ENCODE results near the gene PTPN3.

PTPN3 gene

DNA sequence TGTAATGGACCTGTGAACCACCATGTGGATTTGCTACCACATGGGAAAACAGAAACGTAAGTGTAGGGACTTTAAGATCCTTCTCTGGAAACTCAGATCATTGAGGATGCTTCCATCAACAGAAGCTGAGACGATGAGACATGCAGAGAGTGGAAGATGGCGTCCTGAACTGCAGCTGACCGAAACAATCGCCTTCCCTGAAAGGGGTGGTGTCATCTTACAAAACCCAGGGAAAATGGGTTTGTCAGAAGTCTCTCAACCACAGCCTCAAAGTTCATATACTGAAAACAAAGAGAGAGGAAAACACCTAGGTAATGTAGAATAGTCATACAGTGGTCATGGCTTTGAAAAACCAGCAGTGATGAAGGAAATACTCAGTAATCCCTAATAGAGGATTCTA is 6.6 kb upstream of the PTPN3 start:
- no peak for DNase-seq

- no peak for DNase-seq
These were observed 2.4 kb upstream of the PTPN3 start for GRCh38 chr9:109500421-109500974.

- DNase-seq = no peak
These were observed 1.7 kb upstream of the PTPN3 start for GRCh38 chr9:109499631-109500410.

DNA sequence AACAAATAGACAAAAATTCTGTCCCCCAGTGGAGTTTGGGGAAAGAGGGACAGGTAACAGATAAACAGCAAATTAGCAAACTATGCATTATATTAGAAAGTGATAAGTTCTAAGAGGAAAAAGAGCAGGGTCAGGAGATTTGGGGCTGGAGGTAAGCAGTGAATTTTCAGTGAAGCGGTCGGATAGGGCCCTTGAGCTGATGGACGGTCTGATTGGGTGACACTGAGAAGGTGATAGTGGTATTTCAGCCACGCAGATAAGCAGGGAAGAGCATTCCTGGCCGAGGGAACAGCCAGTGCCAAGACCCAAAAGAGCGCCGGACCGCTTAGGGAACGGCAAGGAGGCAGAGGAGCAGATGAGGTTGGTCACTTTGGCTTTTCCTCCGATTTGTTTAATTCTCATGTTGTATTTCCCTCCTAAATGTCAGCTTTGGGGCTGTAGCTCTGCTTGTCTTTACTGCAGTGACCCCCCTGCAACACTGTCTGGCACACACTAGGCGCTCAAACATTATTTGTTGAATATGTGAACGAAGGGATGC is 1.1 kb upstream of the PTPN3 start:
- no peak for DNase-seq

- DNase-seq = no peak
These were observed 617 bp downstream of the PTPN3 start for GRCh38 chr9:109497226-109498153.

GRCh38 chr9:109496841-109497225 is 1.3 kb downstream of the PTPN3 start:
- no peak for DNase-seq

- DNase-seq = no peak
These were observed 1.9 kb downstream of the PTPN3 start for GRCh38 chr9:109496218-109496617.

DNA sequence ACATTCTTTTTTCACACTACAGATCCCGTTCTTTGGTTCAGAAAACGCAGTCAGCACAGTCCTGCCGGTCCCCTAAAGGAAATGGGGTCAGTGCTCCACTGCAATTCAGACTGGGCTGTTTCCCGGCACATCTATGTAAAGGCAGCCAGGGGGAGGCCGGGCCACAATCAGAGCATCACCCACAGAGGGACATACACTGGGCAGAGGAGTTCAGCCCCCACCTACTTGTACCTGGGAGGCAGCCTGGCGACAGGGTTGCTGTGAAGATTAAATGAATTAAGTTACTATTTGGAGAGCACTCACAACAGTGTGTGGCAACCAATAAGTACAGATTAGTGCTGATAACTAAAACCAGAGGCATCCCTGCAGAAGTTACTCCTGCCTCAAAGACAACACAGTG is 4.5 kb downstream of the PTPN3 start:
- DNase-seq = no peak

GRCh38 chr9:109491590-109491989 is 6.5 kb downstream of the PTPN3 start:
- no peak for DNase-seq

- no peak for DNase-seq
These were observed 9.2 kb downstream of the PTPN3 start for GRCh38 chr9:109488791-109489492.

- DNase-seq = no peak
These were observed 9.8 kb downstream of the PTPN3 start for GRCh38 chr9:109488351-109488750.

GRCh38 chr9:109487247-109487646 is 10.9 kb downstream of the PTPN3 start:
- DNase-seq = no peak

DNA sequence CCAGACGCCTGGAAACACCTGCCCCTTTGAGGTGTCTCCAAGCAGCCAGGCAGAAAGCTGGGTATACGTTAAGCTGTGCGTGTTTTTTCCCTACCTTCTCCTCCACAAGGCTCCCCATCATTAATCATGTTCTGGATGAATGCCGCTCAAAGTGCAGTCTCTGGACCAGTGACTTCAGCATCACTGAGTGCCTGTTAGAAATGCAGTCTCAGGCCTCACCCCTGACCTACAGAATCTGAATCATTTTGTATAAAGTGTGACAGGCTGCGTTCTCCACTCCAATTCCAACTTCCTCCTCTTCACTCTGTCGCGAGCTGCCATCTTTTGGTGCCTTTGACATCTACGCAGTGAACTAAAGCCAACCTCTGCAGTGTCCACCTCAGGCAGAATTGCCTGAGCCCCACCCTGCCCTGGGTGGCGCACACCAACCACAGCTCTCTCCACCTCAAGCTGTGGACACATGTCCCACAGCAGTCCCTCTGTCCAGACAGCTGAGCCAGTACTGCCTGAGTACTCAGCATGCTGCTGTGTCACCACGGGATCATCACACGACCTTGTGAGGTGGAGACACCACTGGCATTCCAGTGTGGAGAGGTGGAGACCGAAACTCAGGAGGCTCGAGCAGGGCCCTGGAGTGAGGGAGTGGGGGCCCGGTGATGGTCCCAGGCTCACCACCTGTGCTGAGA is 14.2 kb downstream of the PTPN3 start:
- DNase-seq = no peak

DNA sequence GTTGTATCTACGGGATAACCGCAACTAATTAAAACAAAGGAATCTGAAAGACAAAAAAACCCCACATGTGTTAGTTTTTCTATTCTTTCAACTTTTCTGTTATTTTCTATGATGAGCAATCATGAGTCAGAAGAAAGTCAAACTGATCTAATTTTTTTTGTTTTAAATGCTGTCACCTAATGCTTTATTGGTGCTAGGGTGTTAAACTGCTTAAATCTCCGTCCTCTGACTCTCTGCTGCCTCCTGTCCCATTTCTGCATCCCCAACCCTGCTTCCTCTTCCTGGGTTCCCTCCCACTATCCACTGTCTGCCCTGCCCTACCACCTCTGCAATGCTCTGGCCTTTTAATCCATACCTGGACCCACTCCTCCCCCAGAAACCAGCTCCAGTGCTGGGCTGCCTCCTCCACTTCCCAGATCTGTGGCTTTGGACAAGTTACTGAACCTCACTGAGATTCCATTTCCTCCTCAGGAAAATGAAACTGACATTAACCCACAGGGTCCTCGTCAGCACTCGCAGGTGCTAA is 15.7 kb downstream of the PTPN3 start:
- no peak for DNase-seq

DNA sequence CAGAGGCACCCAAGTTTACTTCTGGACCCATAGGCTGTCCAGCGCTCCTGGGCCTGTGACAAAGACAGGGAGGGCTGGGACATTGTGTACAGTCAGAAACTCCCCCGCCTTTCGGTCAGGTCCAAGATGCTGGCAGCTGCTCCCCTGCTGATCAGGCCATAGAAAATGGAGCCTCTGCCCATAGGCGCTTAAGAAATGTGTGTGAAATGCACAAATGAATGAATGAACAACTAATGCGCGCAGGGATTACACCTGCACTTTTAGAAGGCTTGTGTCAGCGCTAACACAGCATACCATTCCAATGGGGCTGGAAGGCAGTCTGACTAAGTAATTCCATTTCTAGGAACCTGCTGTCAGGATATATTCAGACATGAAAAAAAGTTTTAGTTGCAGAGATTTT is 16.3 kb downstream of the PTPN3 start:
- DNase-seq = no peak

DNA sequence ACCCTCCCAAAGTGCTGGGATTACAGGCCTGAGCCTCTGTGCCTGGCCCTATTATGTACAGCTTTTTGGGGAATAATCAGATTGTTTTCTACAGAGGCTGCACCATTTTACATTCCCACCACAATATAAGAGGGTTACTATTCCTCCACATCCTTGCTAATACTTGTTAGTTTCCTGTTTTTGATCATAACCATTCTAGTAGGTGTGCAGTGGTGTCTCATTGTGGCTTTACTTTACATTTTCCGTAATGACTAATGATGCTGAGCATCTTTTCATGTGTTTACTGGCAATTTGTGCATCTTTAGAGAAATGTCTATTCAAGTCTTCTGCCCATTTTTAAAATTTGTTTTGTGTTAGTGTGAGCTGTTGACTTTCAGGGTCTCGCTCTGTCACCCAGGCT is 18.3 kb downstream of the PTPN3 start:
- no peak for DNase-seq

- no peak for DNase-seq
These were observed 19.3 kb downstream of the PTPN3 start for GRCh38 chr9:109478665-109479380.

DNA sequence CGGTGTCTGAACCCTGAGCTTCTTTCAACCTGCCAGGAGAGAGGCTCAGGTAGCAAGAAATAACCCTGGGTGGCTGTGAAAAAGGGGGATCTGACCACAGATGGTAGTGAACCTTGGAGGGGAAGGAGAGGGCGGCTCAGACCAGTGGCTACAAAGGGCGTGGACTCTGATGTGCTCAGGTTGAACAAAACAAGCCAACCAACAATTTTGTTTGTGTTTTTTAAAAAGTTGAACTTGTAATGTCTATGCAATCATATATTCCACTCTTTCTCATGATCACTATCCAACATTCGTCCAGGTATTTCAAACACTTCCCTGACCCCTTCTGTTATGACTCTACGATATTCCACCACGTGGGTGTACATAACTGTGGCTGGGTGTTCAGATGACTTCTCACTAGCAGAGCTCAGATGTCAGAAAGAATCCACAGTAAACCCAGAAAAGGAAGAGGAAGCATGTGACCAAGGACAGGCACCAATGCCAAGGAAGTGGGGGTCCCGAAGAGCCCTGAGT is 20.0 kb downstream of the PTPN3 start:
- DNase-seq = no peak

DNA sequence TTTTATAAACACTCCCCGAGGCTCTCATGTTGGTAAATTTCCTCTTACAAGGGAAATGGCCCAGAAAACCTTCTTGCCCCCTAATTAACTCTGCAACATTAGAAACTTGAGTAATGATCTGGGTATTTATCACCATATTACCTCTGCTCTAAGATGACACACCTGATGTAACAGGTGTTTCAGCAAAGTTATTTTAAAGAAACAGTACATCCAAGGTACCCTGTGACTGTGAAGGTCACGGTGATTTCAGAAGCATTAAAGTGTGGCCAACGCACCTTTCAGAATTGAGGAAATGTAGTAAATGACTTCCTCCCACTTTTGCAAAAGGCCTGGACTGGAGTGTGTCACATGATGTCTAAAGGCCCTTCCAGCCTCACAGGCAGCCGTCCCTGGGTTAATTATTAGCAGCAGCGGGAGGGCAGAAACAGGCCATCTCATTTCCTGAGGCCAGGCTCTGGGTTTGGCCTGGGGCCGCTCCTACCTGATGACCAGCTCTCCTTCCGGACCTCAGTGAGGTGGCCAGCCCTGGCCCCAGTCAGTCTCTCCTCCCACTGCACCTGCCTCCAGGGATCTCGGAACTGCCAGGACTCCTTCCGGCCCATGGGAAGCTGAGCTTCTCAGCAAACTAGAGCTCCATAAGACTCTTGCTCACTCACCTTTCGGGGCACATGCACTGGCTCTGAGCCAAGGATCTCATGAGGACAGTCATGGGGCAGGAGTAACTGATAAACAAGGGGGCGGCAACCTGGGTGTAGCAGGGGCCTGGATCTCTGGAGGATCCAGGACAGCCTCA is 20.7 kb downstream of the PTPN3 start:
- DNase-seq = no peak

DNA sequence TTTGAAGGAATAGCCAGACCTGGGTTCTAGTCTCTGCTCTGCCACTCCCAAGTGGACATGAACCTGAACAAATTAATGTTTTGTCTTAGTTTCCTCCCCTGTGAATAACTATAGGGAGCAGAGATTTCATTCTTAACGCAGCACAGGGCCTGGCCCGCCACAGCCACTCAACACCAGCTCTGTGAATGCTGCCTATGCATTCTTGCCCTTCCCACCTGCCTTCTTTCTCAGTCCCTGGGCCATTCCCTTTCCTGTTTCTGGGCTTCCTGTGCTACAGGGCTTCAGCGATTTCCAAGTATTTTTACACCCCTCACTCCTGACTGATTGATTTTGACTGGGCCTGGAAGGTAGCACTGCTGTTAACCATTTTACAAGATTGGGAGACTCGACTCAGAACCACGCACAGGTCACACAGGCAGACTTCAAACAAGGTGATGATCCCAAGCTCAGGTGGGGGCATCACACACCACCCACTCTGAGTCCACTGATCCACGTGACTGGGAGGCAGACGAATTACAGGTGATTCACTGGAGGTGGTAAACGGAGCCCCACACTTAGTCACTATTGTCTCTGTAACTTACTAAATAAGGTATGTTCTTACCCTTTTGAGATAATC is 21.4 kb downstream of the PTPN3 start:
- DNase-seq = no peak

Measured in CD4-positive, alpha-beta T cell treated with Interferon gamma for 1 hour (primary cell).